HG03095 (cell line): ENCODE measurements around the gene MYO1B.

Source experiments
- ATAC-seq: cut with Tn5 transposase; IDR thresholded peaks from one replicate; pipeline ENCODE4 v1.9.1; 2021; ENCODE audit warnings: moderate library complexity; ENCODE audit not compliant: unreplicated experiment

MYO1B gene

GRCh38 chr2:191394043-191394442 is 148.8 kb downstream of the MYO1B start:
- ATAC-seq: no peak

GRCh38 chr2:191396794-191397193 is 151.6 kb downstream of the MYO1B start:
- no peak for ATAC-seq

- no peak for ATAC-seq
Measured at GRCh38 chr2:191399601-191400000, 154.4 kb downstream of the MYO1B start.

- ATAC-seq: no peak
Measured at GRCh38 chr2:191401287-191401686, 156.1 kb downstream of the MYO1B start.

- no peak for ATAC-seq
Measured at GRCh38 chr2:191402966-191403565, 157.9 kb downstream of the MYO1B start.

- ATAC-seq: no peak
Measured at GRCh38 chr2:191404568-191404991, 159.4 kb downstream of the MYO1B start.

GRCh38 chr2:191405546-191405945 is 160.3 kb downstream of the MYO1B start:
- ATAC-seq: no peak

- ATAC-seq: no peak
Measured at GRCh38 chr2:191410646-191411436, 165.6 kb downstream of the MYO1B start.

- ATAC-seq: no peak
Measured at GRCh38 chr2:191411472-191411871, 166.3 kb downstream of the MYO1B start.

GRCh38 chr2:191412353-191412752 is 167.1 kb downstream of the MYO1B start:
- no peak for ATAC-seq

GRCh38 chr2:191415101-191415500 is 169.9 kb downstream of the MYO1B start:
- ATAC-seq: no peak

- ATAC-seq: no peak
Measured at GRCh38 chr2:191415858-191416257, 170.7 kb downstream of the MYO1B start.

GRCh38 chr2:191417746-191418145 is 172.5 kb downstream of the MYO1B start:
- ATAC-seq: no peak

- ATAC-seq: no peak
Measured at GRCh38 chr2:191421950-191422349, 176.7 kb downstream of the MYO1B start.

- ATAC-seq: no peak
Measured at GRCh38 chr2:191427031-191427430, 181.8 kb downstream of the MYO1B start.

GRCh38 chr2:191428141-191428540 is 182.9 kb downstream of the MYO1B start:
- ATAC-seq: no peak

GRCh38 chr2:191430476-191430875 is 185.3 kb downstream of the MYO1B start:
- no peak for ATAC-seq

GRCh38 chr2:191432121-191432520 is 186.9 kb downstream of the MYO1B start:
- ATAC-seq: no peak

GRCh38 chr2:191434072-191434471 is 188.9 kb downstream of the MYO1B start:
- ATAC-seq: no peak

- no peak for ATAC-seq
Measured at GRCh38 chr2:191435141-191435540, 189.9 kb downstream of the MYO1B start.

- no peak for ATAC-seq
Measured at GRCh38 chr2:191436368-191437055, 191.3 kb downstream of the MYO1B start.

- ATAC-seq: no peak
Measured at GRCh38 chr2:191439481-191439880, 194.3 kb downstream of the MYO1B start.
